Measurements from ENCODE around the gene NLRP8.
"Not testable (repeated sequence)": the region's sequence is repeated elsewhere in the genome, so short reads cannot be mapped to it uniquely, and the experiment has no call there.

NLRP8 gene

DNA sequence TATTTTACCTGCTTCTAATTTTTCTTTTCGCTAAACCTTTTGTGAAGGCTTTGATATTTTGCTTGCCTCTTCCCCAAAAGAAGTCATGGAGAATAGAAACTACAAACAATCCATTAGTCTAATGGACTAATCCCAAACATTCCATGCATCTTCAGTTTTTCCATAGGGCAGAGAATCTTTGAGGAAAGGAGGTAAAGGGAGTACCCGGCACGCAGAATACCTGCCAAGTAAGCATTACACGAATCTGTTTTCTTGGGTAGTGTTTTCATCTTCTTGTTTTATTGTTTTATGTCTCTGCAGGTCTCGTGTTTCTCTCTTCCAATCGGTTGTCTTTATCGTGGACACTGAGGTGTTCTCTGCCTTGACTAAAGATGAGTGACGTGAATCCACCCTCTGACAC is at the start of gene NLRP8:
NLRP8 (plus strand) TSS at position 301 of the 400 bp plus-strand sequence.
- DNase-seq = no peak

DNA sequence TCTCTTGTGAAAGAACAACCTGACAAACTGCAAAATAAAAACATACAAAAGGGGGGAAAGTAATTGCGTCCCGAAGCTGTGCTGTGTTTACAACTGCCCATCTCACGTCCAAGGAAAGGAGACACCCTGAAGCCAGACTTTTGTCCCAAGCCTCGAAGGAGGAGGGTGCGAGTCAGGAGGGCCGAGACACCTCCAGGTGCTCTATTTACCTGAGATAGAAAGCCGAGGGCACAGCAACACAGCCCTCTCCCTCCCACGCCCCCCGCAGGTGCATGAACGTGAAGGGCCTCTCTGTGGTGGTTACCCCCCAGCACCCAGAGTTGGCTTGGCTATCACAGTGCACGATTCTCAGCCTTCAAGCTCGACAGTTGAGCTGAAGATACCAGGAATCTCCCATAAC is 48.7 kb upstream of the NLRP8 start:
- no peak for DNase-seq

DNA sequence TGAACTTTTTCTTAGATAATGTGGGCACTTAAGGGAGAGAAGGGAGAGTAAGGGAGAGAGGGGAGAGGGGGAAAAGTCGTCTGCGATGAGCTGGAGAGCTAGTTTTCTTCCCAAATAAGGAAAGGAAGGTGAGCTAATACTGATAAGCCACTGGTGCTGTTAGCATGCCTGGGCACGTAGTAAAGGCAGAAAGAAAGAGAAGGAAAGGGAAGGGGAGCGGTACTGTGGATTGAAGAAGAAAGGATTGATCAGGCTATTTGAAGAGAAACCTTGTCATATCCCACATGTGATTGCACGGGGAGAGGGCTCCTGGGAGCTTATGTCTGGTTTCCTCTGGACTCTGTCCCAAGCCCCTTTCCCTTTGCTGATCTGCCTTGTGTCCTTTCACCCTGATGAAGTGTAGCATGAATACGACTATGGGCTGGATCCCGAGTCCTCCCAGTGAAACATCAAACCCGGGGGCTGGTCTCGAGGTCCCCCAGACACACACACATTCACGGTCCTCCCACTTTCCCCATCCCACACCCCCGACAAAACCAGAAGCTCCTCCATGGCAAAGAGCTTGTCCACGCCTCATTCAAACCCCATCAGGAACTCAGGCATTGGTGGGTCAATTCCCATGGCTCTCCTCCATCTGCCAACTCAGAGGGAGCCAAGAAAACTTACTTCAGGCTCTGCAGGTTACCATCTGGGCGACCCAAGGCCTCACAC is 46.1 kb upstream of the NLRP8 start:
- no peak for DNase-seq

DNA sequence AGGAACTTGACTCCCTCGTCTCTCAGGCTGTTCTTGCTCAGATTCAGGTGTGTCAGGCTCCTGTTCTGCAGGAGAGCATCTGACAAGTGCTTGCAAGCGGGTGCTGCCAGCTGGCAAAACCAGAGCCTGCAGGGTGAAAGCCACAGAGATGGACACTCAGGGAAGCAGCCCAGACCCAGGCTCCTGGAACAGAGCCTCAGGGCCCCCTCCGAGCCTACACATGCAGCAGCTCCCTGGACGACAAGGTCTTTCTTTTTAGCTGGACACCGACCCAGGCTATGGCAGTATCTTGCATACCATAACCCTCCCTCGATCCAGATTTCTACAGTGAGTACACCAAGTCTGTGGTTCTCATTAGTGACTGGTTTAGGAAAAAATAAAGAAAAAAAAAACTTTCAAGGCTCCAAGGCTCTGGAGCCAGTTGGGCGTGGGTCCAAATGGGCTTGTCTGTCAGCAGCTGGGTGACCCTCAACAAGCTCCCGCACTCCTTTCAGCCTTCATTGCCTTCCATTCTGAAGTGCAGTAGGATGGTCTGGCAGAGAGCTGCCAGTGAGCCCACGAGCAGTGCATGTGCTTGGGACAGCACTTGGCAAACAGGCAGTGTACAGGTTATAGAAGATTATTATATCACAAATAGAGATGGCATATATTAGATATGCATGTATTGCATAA is 45.4 kb upstream of the NLRP8 start:
- no peak for DNase-seq

DNA sequence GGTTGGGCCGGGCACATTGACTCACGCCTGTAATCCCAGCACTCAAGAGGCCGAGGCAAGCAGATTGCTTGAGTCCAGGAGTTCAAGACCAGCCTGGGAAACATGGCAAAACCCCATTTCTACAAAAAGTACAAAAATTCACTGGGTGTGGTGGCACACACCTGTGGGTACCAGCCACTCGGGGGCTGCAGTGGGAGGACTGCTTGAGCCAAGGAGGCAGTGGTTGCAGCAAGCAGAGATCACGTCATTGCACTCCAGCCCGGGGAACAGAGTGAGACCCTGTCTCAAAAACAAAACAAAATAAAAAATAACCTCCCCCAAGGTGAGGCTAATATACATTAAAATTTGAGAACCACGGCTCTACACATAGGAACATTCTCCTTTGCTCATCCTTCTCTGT is 40.3 kb upstream of the NLRP8 start:
- no peak for DNase-seq

DNA sequence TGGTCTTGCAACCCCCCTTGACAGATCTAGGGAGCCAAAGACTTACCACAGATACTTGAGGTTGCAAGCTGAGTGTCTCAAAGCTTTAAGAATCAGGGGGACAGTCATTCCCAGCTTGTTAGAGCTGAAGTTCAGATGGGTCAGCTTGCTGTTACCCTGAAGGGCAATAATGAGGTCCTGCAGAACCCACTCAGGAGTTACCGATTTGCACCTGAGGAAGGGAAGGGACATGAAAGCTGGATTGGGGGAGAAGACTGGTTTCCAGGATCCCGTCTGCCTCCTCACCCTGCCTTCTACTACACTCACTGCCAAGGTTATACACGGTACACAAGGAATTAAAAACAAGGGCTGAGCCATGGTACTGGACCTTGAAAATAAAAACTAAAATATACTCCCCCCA is 39.9 kb upstream of the NLRP8 start:
- no peak for DNase-seq

DNA sequence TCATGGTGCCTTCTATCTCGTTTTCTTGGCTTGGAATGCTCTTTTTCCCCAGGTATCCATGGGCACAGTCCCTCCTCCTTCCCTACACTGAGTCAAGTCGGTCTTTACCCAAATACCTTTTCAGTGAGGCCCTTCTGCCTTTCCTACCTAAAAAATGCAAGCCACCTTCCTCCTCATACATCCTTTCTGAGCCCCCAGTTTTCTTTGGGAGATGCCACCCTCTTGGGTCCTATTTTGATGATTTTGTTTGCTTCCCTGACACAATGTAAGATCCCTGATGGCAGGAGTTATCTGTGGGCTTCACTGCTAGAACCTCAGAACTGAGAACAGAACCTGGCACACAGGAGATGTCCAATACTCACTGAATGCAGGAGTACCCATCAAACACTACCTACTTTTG is 37.8 kb upstream of the NLRP8 start:
- no peak for DNase-seq

DNA sequence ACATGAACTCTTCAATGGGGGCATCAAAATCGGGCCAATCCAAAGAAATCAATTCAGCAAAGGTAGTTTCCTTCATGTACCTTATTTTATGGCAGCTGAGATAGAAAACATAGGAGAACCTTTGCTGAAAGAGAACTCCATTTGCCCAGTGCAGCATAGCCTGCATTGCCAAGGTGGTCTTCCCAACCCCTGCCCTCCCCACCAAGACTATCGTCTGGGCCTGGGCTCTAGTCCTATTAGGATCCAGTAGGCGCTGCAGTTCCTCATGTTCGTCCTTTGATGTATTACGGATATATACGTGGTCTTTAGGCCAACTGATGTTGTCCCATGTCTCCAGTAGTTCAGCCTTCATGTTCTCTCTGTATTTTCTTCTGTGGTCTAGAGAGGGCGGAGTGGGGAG is 34.7 kb upstream of the NLRP8 start:
- no peak for DNase-seq

DNA sequence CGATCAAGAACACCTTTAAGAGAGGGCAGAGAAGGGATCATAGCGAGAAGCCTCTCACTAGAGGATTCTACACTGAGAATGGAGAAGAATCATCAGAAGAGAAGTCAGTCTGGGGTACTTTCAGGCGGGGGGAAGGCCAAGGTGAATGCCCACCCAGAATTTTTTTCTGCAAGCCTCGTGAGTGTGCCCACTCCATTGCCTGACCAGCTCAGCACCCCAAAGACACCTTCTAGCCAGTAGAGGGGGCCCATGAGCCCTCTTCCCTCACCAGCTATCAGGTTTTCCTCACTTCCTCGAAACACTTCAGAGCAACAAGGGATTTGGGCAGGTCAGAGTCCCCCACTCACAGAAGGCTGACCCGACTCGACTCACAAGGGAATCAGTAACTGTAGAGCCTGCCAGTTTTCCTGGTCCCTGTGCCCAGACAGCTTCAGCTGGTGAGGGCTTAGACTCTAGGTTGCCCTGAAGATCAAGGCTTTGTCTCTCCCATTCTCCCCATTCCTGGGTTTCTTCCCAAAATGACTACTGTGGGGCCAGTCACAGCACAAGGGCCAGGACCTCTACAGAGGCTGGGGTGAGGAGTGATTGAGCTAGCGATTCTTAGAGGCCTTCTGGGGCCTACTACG is 33.9 kb upstream of the NLRP8 start:
- DNase-seq = no peak

DNA sequence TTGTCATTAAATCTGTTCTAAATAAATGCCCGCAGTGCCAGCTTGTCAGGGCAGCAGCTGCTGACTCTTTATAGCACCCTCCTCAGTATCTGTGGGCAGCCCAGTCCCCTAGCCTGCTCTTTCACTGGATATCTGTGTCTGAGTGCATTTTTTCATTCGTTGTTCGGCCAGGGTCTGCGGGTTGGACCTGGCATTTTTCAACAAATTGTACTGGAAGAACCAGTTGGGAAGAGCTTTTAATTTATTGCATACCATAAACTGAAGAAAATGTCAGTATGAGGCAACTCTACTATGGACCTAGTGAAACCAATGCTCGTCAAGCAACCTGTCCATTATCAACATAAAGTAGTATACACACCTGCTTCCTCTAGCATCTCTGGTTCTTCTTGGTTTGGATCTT is 24.1 kb upstream of the NLRP8 start:
- DNase-seq = no peak

DNA sequence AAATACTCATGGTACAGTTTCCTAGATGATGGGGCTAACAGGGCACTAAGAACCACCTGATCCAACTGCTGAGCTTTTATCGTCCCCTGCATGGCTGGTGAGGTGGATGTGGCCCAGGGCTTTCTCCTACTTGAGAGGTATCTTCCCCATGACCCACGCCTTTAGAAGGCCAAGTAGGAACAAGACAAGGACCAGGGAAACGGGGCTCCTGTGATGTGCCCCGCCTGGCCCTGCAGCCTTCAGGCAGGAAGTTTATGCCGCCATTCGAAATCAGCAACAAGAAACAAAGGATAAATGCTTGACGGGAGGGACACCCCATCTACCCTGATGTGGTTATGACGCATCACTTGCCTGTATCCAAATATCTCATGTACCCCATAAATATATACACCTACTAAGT is 19.6 kb upstream of the NLRP8 start:
- no peak for DNase-seq

DNA sequence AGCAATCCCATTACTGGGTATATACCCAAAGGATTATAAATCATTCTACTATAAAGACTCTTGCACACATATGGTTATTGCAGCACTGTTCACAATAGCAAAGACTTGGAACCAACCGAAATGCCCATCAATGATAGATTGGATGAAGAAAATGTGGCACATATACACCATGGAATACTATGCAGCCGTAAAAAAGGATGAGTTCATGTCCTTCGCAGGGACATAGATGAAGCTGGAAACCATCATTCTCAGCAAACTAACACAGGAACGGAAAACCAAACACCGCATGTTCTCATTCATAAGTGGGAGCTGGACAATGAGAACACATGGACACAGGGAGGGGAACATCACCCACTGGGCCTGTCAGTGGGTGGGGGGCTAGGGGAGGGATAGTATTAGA is 18.4 kb upstream of the NLRP8 start:
- not testable (repeated sequence) for DNase-seq

DNA sequence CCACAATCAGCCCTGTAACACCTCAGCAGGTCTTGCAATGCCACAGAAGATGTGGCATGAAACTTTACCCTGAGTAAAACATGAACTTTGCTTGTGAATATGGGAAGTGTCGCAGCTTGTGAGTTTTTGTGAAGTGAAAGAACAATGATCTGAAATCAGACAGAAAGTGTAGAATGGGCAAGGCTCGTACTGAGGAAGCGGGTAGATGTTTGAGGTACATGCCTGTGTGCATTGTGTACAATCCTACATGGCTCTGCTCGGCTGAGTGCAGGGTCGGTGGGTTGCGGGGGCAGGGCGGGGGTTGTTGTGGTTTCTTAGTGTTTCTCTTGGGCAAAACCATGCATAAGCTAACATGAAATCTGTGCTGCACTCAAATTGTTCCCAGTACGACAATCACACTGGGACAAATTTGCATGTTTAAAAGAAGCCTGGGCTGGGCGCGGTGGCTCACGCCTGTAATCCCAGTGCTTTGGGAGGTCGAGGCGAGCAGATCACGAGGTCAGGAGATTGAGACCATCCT is 16.6 kb upstream of the NLRP8 start:
- no peak for DNase-seq

DNA sequence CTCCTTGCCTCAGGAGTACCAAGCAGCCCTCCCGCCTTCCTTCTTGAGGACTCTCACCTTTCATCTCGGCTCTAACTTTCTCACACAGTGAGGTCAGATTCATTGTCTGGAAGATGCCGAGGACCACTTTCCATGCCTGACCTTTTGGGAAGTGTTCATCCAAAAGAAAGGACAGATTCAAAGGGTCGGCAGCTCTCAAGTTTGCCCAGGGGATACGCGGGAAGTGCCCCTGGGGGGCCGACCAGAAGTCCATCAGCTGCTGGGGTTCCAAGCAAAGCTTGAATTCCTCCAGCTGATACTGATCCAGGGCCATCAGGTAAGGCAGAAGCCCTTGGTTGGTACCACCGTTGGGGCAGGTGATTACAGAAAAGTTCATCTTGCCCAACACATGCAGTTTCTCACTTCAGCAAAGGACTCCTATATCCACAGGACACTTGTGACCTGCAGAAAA is 15.7 kb upstream of the NLRP8 start, which contains the start of gene NLRP13:
NLRP13 (minus strand) TSS at position 401 of the 451 bp plus-strand sequence; CDS start at position 376, 25 bp downstream.
- no peak for DNase-seq

DNA sequence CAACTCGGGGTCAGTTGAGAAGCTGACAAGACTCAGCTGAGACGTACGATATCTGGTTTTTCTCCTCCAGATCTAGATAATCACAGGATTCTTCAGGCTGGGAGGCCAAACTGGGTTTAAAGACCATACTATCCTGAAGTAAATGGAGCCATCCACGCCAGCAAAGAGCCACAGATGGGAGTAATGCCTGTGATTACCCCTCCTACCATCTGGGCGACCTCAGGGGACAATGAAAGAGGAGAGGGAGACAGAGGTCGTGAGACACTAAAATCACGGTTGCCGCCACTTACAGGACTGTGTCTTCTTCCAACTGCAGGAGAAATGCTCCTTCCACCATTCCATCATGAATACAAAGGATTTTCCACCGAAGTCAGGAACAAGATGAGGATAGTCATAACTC is 12.4 kb upstream of the NLRP8 start:
- no peak for DNase-seq

DNA sequence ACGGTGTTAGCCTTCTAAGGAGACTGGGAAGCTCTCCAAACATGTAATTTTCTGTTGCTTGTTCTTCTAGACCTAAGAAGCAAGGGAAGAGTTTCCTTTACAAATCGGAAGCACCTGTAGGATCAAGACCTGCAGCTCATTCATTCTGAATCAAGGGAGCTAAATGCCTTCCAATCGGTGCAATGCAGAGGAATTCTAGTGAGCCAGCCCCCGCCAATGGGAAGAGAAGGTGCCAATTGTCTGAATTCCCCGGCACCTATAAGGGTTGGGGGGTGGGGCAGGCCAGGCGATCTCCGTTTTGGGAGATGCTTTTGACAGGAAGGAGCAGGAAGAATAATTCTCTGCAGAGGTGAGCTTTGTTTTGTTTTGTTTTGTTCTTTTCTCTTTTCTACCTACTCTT is 8.4 kb upstream of the NLRP8 start:
- DNase-seq = no peak

DNA sequence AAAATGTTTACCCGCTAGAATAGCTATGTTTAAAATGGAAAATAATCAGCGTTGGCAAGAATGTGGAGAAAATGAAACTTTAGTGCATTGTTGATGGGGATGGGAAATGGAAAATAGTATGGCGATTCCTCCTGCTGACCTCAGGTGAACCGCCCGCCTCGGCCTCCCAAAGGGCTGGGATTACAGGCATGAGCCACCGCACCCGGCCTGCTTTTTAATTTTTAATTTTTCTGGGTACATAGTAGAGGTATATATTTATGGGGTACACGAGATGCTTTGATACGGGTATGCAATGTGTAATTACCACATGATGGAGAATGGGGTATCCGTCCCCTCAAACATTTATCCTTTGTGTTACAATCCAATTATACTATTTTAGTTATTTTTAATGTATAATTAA is 7.3 kb upstream of the NLRP8 start:
- DNase-seq = no peak

DNA sequence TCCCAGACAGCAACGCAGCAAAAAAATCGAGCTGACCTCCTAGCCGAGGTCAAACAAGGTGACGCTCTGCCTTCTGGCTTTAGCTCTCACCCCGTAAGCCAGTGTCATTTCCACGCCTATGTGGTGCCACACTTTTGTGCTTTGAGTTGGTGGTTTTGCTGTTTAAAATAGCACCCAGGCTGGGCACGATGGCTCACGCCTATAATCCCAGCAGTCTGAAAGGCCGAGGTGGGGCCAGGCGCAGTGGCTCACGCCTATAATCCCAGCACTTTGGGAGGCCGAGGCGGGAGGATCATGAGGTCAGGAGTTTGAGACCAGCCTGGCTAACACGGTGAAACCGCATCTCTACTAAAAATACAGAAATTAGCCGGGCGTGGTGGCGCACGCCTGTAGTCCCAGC is 2.9 kb downstream of the NLRP8 start:
- not testable (repeated sequence) for DNase-seq

DNA sequence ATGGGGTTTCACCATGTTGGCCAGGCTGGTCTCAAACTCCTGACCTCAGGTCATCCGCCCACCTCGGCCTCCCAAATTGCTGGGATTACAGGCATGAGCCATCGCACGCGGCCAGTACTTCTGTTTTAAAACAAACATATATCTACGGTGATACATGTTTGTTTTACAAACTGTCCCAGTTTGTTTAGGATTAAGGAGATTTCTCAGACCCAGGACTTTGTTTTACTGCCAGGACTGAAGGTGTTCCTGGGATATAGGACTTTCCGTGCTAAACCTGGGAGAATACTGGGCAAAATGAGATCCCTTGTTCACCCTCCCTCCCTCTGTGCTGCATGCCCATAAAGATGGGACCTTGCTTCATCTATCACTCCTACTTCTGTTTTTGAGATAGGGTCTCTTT is 8.8 kb downstream of the NLRP8 start:
- DNase-seq = no peak

DNA sequence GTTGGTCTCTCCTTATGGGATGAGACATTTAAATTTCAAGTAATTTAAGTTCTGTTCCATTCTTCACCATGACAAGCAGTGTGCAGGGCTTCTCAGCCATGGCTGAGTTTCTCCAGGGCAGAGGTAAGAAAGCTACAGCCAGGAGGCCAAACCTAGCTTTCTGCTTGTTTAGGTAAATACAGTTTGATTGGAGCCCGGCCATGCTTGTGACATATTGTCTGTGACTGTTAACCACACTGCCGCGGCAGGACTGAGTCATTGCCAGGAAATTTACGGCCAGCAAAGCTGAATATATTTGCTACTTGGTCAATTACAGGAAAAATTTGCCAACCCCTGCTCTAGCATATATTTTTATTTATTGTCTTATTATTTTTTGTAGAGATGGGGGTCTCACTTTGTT is 10.7 kb downstream of the NLRP8 start:
- no peak for DNase-seq

DNA sequence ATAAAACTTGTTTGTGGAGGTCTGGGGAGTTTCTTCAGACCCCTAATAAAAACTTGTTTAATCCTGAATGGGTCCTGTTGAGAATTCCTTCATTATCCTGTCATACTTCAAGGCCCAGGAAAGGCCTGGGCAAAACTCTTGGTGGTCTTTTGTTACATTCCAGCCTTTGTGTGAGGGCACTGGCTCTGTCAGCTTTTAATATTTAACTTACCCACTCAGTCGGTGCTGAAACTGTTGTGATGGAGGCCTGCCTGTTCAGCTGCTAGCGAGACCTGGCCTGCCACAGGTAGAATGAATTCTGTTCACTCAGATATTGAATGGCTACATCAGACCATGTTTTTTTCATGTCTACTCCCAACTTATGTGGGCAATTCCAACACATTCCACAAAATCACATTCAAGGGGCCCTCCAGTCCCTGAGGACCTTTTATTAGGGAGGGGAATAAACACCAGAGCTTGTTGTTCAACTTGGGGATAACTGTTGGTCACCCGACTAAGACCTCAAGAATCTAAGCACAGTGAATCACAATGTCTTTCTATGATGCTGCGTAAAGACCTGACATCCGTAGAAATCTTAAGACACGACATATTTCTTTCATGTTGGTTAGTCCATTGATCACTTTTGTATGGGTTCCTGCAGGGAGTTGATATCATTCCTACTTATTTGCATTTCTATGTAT is 12.5 kb downstream of the NLRP8 start:
- DNase-seq = no peak

DNA sequence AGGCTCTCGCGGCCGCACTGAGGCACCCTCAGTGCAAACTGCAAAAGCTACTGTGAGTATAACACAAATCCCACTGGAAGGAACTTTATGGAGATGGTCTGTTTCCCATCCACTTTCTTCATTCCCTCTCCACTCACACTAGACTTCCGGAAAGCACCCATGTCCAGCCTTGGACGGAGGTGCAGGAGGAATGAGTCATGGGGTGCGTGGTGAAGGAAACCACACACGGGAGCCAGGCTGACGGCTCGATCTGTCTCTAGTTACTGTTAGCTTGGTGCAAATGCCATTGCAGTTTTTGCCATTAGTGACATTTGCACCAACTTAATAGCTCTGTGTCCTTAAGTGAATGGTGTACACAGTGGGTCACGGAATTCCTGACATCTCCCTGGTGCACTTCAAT is 14.6 kb downstream of the NLRP8 start:
- DNase-seq = no peak

DNA sequence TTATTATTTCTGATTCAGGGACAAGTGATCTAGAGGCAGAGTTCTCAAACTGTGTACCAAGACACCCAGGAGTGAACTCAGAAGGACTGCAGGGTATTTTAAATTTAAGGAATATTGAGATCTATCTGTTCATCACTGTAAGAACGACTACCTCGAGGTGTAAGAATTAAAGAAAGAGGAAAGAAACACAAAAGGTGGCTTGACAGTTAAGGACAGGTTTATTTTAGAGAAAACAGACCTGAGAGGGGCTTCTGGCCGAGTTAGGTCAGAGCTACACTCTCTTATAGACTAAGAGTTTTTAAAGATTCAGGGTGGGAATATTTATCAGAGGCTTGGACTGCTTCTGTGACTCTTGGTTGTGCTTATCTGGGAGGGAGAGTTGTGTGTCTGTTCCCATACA is 26.4 kb downstream of the NLRP8 start:
- DNase-seq = no peak

Data from activated CD4-positive, CD25-positive, alpha-beta regulatory T cell (primary cell).